Stimulated activated naive CD8-positive, alpha-beta T cell treated with anti-CD3 and anti-CD28 coated beads, Interleukin-15, Interleukin-2, amounts not matched to agents 100 U/mL and 50 U/mL, for 24 hours (primary cell): ENCODE measurements around the gene QKI.
A peak's percentile ranks its signal among the peaks of the same experiment; 100 is the strongest.
"Not testable (repeated sequence)": the region's sequence is repeated elsewhere in the genome, so short reads cannot be mapped to it uniquely, and the experiment has no call there.

ENCODE experiments used
- ATAC-seq: fragments of 150-1000 bp; cut with Tn5 transposase; one replicate; pipeline ENCODE4 v1.10.0; 2021
- DNase-seq: peaks from one replicate; pipeline ENCODE4 v3.0.0; 2021

The QKI gene

GRCh38 chr6:163414117-163414945, at the start of gene QKI:
QKI (plus strand) TSS chr6:163414718; CDS start chr6:163415194, 476 bp downstream.
- ATAC-seq (peak; percentile 55), DNase-seq (peak; percentile 82)

- no peak for ATAC-seq
- no peak for DNase-seq
Measured at GRCh38 chr6:163366288-163366687, 48.2 kb upstream of the QKI start.

GRCh38 chr6:163367497-163368183, 46.9 kb upstream of the QKI start:
- ATAC-seq = no peak
- DNase-seq = no peak

GRCh38 chr6:163369141-163369540, 45.4 kb upstream of the QKI start:
- no peak for ATAC-seq
- DNase-seq = no peak

DNA sequence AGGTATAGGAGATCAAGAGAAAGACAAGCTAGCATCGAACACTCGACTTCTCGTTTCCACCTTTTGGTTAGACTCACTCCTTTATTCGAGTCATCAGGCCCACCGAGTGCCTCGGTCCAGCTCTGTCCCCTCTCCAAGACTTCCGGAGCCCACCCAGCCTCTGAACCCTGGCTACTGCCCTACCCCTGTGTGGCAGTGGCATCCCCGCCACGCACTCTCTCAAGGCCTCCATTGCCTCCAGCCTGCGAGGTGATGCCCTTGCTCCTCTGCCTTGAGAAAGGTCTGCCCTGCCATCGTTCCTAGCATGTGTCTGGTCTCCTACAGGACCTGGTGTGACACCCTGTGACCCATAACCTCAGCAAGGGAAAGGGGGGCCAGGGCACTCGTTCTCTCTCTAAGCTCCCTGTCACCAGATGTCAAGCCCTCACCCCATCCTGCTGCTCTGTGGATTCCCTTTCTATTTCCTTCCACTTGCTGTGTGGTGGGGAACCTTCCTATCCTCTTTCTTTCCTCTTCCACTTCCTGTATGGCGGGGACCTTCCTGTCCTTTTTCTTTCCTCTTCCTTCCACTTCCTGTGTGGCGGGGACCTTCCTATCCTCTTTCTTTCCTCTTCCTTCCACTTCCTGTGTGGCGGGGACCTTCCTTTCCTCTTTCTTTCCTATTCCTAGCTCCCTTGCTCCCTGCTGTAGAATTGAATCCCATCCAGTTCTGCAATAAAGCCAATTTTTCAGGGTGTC, 44.7 kb upstream of the QKI start:
- ATAC-seq (no peak), DNase-seq (no peak)

DNA sequence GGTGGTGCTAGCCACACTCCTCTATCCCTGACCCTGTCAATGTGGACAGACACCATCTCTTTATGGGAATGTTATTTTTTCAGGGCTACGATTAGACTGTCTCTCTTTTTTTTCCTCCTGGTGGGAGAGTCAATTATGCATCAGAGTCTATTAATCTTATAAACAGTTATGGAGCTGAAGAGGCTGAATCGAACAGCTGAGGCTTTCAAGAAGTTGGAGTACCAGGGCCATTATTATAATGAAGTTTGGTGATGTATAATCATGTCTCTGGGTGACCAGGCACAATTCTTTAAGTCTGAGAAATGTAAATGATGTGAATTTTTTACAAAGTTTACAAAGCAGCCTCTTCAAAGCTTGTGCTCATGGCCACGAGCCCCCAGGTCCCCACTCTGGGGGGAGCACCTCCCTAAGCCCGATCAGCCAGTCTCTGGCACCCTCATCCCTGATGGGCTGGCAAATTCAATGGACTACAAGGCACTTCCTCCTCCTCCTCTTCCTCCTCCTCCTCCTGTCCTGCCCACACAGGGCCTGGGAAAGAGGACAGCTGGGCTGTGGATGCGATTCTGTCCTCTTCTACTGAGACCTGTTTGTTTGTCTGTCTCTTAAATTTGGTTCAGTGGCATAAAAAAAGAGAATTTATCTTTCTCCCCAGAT, 43.9 kb upstream of the QKI start:
- ATAC-seq (no peak), DNase-seq (no peak)

DNA sequence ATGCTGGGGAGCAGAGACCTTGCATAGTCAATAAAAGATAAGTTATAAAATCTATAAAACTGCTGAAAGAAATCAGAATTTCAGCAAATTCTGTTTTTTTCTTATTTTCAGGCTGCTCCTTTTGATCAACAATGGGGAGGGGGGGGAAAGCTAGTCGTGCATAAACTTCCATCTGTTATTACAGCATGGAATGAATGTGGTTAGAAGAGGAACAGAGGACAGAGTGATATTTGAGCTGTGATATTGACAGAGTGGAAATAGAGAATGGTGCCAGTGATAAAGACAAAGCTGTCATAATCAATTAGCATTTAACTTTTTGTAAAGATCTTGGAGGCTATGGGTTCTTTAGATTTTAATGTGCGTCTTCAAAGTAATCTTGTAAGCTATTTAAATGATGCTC, 43.4 kb upstream of the QKI start:
- DNase-seq (no peak), ATAC-seq (no peak)

DNA sequence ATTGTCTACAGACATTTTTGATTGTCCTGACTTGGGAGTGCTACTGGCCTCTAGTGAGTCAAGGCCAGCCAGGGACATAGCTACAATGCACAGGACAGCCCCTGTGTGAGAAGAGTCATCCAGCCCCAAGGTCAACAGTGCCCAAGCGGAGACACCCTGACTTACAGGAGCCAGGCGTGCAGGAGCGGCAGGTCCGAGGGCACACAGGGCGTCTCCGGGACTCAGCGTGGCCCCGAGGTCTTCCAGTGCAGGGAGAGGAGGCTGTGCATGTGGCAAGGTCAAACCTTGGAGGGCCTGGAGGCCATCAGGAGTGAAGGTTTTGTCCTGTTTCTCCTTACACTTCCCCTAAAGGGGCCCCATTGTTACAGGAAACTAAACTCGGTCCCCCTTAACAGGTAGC, 41.3 kb upstream of the QKI start:
- no peak for DNase-seq
- no peak for ATAC-seq

DNA sequence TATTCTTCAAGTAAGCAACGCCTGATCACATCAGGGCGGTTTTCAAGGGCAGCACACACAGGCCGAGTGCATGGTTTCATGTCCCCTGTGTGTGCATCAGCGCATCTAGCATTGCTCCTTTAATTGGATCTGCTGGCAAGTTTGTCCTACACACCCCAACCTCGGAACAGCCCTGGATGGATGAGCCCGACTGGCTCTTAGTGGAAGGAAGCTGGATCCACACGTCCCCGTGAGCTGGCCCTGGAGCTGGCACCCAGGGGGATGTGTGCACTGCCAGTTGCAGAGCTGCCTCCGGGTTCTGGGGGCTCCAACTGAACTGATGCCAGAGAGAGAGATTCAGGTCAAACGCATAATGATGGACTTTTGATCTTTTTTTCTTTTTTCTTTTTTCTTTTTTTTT, 39.2 kb upstream of the QKI start:
- ATAC-seq = no peak
- no peak for DNase-seq

- DNase-seq (no peak), ATAC-seq (no peak)
Measured at GRCh38 chr6:163376187-163376586, 38.3 kb upstream of the QKI start.

DNA sequence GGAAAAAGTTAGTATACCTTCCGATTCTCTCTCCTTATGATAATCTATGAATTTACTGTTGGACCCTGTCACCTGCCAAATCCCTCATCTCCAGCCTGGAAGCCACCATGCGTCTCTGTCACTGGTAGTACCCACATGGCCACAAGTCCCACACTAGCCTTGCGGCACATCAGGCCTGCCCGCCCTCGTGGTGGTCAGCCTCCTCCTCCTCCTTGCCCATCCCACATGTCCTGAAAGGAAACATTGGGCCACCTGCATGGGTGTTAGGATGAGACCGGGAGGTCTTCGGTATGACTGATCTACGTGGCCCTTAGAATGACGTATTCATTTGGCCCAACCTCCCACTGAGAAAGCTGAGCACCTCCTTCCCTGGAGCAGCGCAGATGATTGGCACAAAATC, 37.0 kb upstream of the QKI start:
- DNase-seq (no peak), ATAC-seq (no peak)

GRCh38 chr6:163380216-163380615, 34.3 kb upstream of the QKI start:
- ATAC-seq = no peak
- no peak for DNase-seq

- DNase-seq (no peak), ATAC-seq (no peak)
Measured at GRCh38 chr6:163381118-163381756, 33.3 kb upstream of the QKI start.

DNA sequence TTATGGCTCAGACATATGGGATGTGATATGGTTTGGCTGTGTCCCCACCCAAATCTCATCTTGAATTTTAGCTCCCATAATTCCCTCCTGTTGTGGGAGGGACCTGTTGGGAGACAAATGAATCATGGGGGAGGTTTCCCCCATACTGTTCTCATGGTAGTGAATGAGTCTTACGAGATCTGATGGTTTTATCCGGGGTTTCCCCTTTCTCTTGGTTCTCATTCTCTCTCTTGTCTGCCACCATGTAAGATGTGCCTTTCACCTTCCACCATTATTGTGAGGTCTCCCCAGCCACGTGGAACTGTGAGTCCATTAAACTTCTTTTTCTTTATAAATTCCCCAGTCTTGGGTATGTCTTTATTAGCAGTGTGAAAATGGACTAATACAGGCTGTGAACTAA, 31.1 kb upstream of the QKI start:
- not testable (repeated sequence) for DNase-seq, ATAC-seq

GRCh38 chr6:163383912-163384311, 30.6 kb upstream of the QKI start:
- DNase-seq = no peak
- no peak for ATAC-seq

- no peak for DNase-seq
- ATAC-seq = no peak
Measured at GRCh38 chr6:163384510-163384909, 30.0 kb upstream of the QKI start.

- not testable (repeated sequence) for ATAC-seq, DNase-seq
Measured at GRCh38 chr6:163385503-163385902, 29.0 kb upstream of the QKI start.

DNA sequence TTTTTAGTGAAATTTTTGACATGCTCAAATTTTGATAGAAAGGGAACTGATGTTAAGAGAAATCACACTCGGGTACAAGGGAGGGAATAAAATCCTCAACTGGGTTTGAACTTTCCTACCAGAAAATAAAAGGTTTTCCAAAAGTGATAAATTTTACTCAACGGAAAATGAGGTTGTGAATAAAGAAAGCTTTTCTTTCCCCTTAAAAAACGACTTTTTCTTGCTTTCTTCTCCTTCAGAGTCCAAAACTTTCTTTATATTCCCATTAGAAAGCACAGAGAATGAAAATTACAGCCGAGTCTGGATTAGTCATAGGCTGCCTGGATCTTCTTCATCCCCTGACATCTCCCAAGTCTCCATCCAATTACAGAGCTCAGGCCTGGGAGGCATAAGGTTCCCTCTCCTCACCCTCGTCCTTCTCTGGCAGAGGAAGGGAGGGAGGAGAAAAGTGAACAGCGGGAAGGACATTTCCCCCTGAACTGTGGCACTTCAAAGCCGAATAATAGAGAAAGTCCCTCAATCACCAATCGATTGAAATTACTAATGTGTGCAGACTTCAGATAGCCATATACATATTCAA, 28.1 kb upstream of the QKI start:
- no peak for ATAC-seq
- no peak for DNase-seq

DNA sequence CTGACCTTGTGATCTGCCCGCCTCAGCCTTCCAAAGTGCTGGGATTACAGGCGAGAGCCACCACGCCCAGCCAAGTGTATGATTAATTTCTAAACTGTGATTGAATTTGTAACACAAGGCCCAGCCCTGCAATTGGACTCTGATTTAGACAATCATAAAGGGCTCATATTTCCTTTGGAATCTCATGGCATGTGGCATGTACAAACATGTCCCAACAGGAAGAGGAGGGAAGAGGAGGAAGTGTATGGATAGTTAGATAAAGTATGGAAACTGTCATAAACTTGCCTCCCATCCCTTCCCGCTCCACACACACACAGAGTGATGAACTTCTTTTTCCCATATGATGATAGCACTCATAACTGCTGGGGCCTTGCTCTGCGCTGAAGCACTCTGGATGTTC, 27.2 kb upstream of the QKI start:
- ATAC-seq (no peak), DNase-seq (no peak)

GRCh38 chr6:163389354-163389753, 25.2 kb upstream of the QKI start:
- no peak for ATAC-seq
- no peak for DNase-seq

DNA sequence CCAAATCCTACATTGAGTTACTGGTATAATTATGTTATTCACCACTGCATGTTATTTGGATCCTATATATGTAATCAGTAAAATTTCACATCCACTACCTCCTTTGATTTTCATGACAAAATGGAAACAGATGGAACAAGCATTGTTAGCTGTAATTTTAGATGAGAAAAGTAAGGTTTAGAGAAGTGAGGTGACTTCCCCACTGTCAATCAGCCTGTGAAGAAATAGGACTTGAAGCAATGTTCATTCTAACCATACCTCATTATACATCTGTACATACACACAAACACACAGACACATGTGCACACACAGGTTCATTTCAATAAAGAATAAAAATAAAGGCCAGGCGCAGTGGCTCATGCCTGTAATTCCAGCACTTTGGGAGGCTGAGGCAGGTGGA, 23.7 kb upstream of the QKI start:
- ATAC-seq (no peak), DNase-seq (no peak)

GRCh38 chr6:163391985-163392384, 22.5 kb upstream of the QKI start:
- DNase-seq (no peak), ATAC-seq (no peak)
